ENCODE measurements around the gene TBC1D3G.
"Not testable (repeated sequence)": the region's sequence is repeated elsewhere in the genome, so short reads cannot be mapped to it uniquely, and the experiment has no call there.

TBC1D3G gene

GRCh38 chr17:36323584-36323983, at the start of gene TBC1D3G:
TSS of gene TBC1D3G (plus strand) at chr17:36323884. CDS start at chr17:36325412, 1,528 bp downstream.
- DNase-seq: not testable (repeated sequence)

DNA sequence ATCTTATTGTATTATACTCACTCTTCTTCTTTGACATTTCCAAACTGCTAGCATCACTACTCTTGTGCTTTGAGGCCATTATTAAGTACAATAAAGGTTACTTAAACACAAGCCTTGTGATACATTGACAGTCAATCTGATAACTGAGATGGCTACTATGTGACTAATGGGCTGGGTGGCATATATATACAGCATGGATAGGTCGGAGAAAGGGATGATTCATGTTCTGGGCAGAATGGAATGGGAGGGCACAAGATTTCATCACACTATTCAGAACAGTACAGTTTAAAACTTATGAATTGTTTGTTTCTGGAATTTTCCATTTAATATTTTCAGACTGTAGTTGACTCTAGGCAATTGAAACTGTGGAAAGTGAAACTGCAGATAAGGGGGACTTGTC, 40.4 kb upstream of the TBC1D3G start:
- not testable (repeated sequence) for DNase-seq

GRCh38 chr17:36284219-36284618, 39.5 kb upstream of the TBC1D3G start:
- not testable (repeated sequence) for DNase-seq

DNA sequence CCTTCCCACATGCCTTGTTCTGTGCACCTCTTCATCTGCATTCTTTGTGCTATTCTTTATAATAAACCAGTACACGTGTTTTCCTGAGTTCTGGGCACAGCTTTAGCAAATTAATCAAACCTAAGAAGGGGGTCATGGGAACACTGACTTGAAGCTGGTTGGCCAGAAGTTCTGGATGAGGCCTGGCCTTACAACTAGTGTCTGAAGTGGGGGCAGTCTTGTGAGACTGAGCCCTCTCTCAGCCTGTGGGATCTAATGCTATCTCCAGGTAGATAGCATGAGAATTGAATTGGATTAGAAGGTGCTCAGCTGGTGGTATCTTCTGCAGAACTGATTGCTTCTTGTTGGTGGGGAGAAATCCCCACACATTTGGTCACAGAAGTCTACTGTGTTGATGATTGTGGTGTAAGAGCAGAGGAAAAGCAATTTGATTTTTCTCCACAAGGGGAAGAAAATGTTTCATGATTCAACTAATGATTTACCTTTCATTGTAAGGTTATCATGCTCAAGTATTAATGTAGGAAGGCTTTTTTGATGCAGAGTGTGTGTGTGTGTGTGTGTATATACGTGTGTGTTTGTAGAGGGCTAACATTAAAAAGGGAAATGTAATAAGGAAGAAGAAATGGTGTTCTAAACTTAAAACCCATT, 33.6 kb upstream of the TBC1D3G start:
- not testable (repeated sequence) for DNase-seq

- DNase-seq: not testable (repeated sequence)
Observed at GRCh38 chr17:36295161-36295560, 28.5 kb upstream of the TBC1D3G start.

DNA sequence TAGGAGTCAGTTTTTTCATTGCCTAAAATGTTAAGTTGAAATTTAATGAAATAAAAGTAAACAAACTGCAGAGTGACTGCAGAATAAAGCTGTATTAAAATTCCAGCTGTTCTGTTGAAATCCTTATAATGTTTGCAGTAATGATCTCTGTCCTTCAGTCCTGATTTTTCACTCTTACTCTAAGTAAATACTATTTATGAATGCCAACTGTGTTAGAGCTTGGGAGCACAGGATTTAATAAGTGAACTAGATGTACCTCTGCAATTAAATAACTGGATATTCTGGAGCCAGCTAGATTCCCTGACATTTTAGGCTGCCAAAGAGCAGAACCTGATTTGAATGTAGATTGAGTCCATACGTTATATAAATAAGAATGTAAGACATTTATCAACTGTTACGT, 7.9 kb upstream of the TBC1D3G start:
- DNase-seq: not testable (repeated sequence)

- not testable (repeated sequence) for DNase-seq
Observed at GRCh38 chr17:36362496-36362895, 38.8 kb downstream of the TBC1D3G start.

DNA sequence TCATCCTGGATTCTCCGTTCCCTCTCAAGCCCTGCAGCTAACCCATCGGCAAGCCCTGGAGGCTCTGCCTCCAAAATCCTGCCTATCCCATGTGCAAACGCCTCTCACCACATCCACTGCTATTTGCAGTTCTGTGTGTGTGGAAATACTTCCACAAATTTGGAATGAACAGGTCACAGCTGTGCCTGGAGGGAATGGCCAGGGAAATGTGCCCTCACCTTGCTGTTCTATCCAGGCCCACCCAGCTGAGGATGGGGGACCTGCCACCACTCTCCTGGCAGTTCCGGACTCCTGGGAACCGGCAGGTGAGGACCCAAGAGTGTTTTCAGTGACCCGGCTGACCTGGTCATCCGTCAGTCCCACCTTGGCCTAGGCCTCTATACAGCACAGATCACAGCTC, 52.3 kb downstream of the TBC1D3G start:
- DNase-seq: not testable (repeated sequence)
